HG02884 (cell line): ENCODE measurements around the gene RELB.
"Not testable (repeated sequence)": the region's sequence is repeated elsewhere in the genome, so short reads cannot be mapped to it uniquely, and the experiment has no call there.

ENCODE experiments used
- ATAC-seq: cut with Tn5 transposase; IDR thresholded peaks from one replicate; pipeline ENCODE4 v1.9.1; 2021; ENCODE audit warnings: mild to moderate bottlenecking, moderate library complexity; ENCODE audit not compliant: unreplicated experiment

RELB gene, protein sequence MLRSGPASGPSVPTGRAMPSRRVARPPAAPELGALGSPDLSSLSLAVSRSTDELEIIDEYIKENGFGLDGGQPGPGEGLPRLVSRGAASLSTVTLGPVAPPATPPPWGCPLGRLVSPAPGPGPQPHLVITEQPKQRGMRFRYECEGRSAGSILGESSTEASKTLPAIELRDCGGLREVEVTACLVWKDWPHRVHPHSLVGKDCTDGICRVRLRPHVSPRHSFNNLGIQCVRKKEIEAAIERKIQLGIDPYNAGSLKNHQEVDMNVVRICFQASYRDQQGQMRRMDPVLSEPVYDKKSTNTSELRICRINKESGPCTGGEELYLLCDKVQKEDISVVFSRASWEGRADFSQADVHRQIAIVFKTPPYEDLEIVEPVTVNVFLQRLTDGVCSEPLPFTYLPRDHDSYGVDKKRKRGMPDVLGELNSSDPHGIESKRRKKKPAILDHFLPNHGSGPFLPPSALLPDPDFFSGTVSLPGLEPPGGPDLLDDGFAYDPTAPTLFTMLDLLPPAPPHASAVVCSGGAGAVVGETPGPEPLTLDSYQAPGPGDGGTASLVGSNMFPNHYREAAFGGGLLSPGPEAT

DNA sequence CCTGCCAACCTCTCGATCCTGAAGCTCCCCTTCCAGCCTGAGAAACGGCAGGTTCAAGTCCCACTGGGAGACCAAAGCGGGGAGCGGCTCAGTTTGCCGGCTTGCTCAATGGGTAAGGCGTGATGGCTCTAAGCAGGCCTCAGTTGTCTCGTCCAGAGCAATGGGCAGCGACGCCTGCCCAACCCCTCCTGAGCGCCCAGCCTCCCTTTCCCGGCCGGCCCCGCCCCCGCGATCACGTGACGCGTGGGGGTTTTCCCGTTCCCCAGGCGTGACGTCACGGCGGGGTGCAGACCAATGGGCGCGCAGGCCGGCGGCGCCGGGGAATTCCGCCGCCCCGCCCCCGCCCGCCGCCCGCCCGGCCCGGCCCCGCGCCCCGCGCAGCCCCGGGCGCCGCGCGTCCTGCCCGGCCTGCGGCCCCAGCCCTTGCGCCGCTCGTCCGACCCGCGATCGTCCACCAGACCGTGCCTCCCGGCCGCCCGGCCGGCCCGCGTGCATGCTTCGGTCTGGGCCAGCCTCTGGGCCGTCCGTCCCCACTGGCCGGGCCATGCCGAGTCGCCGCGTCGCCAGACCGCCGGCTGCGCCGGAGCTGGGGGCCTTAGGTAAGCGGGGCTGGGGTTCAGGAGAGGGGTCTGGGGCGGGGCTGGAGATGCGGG is at the start of gene RELB:
RELB (plus strand) TSS at position 378 of the 653 bp plus-strand sequence; CDS start at position 494, 116 bp downstream.
- ATAC-seq, result peak; percentile 49

DNA sequence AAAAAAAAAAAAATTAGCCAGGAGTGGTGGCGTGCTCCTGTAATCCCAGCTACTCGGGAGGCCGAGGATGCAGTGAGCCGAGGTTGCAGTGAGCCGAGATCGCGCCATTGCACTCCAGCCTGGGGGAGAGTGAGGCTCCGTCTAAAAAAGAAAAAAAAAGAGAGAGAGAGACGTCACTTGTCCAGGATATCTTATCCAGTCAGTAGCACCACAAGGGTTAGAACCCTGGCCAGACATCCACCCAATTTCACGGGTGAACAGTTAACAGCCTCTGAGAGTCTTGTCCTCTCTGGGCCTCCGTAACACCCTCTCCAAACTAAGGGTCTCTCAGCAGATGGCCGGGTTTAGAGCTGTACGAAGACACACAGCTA is 47.0 kb upstream of the RELB start:
- ATAC-seq, result no peak

DNA sequence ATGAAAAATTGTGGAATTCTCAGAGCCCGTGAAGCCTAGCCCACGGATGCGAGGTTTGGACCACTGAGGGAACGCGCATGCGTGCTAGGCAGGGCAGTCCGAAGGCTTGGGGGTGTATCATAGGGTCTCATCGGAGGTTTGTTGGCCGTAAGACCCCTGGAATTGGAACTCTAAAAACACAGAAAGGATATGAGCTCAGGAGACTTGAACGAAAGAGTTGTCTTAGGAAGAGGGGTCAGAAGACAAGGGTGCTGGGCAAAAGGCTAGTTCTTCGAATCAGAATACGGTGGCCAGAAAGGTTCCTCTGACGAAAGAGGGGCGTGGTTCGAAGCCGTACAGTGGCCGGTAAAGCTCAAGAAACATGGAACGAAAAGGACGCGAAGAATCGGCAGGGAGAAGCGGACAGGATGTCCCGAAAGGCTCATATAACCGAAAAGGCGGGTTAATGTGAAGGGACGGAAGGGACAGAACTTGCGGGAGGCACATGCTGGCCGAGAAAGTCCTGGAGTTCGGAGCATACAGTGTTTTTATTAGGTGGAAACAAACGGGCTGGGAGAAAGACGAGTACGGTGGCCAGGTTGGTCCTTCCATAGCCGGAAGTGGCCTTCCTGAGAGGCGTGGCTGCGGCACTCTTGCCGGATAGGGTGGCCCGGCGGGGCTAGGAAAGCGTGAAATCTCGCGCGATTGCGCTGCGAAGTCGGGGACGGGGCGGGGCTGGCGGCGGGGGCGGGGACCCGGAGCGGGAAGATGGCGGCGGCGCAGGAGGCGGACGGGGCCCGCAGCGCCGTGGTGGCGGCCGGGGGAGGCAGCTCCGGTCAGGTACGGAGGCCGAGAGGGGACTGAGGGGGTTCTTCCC is 46.4 kb upstream of the RELB start, which contains the start of gene CLPTM1:
CLPTM1 (plus strand) TSS at position 732 of the 856 bp plus-strand sequence; CDS start at position 748, 16 bp downstream.
- ATAC-seq, result peak; percentile 63

DNA sequence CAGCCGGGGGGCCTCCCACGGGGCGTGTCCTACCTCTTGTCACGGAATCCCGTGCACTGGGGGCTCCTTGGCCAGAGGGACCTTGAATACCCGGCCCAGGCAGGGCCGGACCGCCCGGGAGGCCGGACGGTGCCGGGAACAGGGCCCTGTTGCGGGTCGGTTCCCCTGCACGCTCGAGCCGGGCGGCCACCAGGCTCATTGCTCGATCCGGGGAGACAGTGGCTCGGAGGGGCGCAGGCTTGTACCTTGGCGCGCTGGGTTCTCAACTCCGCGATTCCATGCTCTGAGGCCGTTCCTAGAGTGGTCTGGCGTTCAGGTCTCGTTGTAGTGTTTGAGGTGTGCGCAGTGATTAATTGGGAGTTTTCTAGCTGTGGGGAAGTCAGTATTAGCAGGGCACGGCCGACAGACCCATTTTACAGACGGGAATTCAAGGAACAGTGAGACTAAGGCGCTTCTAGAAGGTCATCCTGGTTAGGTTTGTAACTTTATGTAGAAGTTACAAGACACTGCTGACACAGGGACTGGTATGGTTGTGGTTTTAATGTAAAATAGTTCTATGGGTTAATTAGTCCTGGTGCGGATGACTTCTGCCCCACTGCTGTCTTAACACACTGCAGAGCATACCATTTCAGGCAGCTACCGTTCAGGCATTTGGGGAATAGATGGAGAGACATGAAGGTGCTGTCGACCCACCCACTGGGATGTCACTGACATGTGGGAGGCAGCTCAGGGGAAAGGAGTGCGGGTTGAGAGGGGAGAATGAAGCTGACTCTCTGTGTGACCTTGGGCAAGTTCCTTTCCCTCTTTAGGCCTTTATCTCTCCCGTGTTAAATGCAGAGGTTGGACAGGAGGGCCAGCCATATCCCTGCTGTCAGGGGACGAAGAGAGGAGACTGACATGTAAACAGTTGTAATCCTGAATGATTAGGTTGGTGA is 45.5 kb upstream of the RELB start:
- ATAC-seq, result peak; percentile 26

DNA sequence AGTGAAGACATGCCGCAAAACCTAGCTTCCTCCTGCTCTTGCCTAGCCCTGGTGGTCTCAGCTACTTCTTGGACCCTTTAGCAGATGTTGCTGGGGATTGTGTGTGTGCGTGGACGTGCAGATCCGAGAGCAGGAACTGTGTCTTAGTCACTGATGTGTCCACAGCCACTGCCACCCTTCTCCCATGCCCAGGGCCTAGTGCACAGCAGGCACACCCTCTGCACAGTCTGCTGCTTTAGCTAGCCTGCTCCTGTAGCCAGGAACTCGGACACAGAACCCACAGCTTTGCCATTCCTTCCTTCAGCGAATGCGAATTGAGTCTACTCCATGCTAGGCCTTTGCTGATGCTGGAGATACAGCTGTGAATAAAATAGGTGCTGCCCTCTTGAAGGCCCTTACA is 43.7 kb upstream of the RELB start:
- no peak for ATAC-seq

DNA sequence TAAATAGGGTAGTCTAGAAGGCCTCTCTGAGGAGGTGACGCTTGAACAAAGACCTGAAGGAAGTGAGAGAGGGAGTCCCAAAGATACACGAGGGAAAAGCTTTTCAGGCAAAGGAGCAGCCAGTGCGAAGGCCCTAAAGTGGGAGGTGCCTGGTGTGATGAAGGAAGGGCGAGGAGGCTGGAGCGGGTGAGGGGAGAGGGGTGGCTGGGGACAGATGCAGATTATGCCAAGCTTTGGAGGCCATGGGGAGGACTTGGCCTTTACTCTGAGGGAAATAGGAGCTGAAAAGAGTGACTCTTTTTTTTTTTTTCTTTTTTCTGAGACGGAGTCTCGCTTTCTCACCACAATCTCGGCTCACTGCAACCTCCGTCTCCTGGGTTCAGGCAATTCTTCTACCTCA is 43.2 kb upstream of the RELB start:
- ATAC-seq, result no peak

DNA sequence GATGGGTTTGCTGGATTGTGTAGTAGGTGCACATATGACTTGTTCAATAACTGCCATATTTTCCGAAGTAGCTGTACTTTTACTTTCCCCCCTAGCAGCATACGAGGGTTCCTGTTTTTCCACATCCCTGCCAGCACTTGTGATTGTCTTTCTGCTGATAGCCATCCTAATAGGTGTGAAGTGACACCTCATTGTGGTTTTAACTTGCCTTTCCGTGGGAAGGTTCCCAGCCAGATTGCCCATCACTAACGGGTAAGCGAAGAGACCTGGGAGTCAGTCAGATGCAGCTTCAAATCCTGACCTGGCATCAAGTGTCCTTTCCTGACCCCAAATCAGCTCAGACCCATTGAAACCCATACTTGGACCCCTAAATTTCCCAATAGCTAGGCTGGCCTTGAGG is 41.6 kb upstream of the RELB start:
- no peak for ATAC-seq

DNA sequence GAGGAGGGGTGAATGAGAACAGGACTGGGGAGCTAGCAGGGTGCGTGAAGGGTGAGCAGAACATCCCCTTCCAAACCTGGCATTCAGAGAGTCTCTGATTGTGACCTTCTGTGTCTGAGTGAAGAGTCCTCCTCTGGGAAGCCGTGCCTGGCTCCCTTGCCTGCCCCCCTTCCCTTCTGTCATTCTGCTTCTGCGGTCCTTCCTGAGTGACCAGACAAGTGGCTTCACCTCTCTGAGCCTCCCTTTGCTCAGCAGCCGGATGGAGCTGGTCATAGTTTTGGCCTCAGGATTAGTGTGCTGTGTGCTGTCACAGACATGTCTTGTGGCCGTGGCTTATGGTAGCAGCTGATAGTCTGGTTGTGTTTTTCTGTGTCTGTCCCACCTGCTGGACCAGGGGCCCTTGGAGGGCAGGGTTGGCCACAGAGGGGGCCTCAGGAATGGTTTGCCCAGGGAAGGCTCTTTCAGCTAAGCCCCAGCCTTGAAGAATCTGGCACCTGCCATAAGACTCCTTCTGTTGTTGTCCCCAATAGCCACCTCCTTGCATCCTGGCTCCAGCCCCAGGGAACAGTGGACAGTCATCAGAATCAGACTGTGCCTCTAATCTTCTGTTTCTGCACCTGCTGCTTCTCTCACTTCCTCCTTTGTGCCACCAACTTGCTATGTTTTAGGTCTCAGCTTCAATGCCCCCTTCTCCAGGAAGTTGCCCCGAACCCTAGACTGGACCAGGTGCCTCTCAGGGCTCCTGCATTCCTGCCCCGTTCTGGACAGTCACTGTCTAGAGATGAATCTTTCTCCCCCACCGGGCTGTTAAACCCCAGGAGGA is 40.1 kb upstream of the RELB start:
- ATAC-seq, result no peak

DNA sequence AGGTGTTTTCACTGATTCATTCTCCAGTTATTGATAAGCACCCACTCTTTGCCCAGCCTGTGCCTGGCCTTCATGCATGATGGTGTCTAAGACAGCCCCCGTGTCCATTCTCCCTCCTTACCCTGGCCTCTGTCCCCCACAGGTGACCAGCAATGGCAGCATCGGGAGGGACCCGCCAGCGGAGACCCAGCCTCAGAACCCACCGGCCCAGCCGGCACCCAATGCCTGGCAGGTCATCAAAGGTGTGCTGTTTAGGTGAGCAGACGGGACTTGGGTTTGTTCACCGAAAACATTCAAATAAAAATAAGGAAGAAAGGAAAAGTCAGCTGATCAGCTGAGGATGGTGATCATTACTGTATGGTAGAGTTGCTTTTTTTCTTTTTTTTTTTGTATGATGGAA is 39.4 kb upstream of the RELB start:
- ATAC-seq, result no peak

DNA sequence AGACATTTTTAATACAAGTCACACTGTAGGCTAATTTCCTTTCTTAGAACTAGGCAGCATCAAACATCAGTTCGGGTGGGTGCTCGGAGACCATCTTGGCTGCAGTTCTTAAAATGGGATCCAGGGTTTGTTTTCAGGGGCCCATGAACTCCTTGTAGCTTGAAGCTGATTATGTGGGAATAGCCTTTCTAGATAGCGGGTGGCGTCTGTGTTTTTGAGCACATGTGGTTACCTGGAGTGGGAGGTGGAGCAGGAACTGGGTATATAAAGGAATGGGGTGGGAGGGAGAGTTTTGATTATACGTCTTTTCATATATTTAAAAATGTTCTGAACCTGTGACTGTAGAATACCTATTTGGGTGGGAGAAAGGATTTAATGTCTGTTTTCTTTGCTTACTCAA is 33.1 kb upstream of the RELB start:
- ATAC-seq, result no peak

DNA sequence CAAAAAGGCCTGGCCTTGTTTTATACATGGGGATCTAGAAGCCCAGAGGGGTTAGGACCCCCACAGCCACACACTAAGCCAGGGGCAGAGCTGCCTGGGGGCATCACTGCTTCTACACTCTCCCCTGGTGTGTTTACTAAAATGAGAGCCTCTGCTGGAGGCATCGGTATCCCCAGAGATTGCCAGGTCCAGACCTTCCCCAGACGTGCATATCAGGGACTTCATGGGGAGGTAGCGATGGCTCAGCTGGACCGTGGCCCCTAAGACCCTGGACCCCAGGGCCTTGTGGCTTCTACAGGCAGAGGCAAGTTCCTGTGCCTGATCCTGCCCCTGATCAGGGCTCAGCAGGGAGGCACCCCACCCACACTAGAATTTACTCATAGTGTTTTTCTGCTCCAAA is 32.6 kb upstream of the RELB start:
- no peak for ATAC-seq

DNA sequence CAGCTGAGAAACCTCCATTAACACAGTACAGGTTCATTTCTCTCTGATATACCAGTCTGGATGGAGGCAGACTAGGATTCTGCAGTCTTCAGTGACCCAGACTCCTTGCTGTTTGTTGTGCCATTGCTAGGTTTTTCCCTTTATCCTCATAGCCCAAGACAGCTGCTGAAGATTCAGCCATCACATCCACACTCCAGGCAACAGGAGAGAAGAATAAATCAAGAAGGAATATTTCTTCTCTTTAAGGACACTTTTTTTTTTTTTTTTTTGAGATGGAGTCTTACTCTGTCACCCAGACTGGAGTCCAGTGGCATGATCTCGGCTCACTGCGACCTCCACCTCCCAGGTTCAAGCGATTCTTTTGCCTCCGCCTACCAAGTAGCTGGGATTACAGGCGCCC is 31.8 kb upstream of the RELB start:
- no peak for ATAC-seq

DNA sequence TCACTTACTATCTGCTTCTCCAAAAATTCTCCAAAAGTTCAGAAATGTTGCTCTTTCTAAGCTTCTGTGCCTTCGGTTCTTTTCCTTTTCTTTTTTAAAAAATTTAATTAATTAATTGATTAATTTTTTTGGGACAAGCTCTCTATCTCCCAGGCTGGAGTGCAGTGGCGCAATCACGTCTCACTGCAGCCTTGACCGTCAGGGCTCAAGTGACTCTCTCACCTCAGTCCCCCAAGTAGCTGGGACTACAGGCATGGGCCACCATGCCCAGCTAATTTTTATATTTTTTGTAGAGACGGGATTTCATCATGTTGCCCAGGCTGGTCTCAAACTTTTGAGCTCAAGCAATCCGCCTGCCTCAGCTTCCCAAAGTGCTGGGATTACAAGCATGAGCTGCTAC is 29.8 kb upstream of the RELB start:
- ATAC-seq, result not testable (repeated sequence)

DNA sequence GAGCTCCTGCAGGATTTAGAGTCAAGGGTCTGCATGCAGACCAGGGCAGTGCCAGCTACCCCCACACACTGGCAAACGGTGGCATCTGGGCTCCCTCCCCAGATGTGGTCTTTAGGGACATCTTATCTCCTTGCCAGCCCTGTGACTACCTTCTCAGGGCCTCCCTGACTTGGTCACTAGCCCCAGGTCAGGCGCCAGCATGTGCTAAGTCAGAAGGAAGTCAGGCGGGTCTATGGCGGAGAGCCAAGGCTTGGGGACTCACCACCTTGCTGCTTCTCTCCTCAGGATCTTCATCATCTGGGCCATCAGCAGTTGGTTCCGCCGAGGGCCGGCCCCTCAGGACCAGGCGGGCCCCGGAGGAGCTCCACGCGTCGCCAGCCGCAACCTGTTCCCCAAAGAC is 28.5 kb upstream of the RELB start:
- ATAC-seq, result no peak

DNA sequence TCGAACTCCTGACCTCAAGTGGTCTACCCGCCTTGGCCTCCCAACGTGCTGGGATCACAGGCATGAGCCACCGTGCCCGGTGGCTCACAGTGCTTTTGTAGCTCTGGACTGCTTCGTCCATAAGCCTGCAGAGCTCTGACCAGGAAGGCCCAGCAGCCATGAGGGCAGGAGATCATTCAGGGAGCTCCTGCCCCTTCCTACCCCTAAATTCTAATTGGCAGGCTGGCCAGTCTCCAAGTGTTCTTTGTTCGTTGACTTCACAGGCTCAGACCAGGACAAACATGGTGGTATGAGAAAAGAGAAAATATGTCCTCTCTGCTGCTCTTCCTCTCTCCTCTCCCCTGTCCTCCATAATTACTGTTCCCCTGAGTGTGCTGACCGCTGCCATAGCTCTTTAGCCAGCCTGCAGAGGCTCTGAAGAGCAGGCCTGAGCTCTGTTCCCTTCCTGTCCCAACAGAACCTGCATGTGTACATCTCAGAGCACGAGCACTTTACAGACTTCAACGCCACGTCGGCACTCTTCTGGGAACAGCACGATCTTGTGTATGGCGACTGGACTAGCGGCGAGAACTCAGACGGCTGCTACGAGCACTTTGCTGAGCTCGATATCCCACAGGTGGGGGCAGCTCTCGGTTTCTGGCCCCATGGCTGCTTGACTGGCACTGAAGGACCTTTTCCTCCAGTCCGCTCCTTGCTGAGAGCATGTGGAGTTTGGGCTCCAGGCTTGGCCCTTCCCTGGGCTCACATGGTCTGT is 27.1 kb upstream of the RELB start:
- ATAC-seq, result no peak

DNA sequence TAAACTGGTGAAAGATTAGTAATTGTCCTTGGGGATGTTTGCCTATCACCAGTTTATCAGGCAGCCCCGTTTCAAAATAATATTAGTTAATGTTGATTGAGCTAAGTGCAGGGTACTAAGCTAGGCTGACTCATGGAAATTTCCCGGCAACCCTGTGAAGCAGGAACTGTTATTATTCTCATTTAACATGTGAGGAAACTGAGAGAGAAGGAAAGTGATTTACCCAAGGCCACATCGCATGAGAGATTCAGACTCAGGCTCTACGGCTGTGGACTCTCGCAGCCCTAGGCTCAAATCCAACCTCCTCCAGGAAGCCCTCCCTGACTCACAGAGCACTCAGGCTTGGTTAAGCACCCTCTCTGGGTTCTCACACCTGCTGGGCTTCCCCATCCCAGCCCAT is 26.4 kb upstream of the RELB start:
- no peak for ATAC-seq

DNA sequence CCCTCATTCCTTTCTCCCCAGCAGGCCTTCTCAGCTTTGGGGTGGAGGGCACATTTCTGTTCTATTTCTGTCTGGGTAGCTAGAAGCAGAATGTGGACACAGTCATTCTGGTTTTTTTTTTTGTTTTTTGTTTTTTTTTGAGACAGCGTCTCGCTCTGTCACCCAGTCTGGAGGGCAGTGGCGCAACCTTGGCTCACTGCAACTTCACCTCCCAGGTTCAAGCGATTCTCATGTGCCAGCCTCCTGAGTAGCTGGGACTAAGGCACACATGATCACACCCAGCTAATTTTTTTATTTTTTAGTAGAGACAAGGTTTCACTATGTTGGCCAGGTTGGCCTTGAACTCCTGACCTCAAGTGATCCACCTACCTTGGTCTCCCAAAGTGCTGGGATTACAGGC is 25.8 kb upstream of the RELB start:
- ATAC-seq, result no peak

DNA sequence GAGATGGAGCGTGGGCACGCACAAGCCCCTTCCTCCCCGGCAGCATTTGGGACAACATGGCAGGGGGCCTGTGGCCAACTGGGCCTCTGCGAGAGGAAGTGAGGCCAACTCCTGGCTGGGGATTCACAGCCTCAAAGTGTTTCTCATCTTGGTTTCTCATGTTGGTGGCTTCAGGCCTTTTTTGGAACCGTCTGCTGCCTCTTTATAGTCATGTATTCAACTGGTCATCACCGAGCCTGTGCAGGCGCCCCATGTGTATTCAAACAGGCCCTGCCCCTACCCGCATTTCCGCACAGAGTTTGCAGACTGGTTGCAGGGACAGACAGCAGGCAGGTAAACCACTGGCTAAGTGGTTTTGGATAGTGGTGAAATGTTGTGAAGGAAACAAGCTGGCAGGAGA is 17.3 kb upstream of the RELB start:
- no peak for ATAC-seq

DNA sequence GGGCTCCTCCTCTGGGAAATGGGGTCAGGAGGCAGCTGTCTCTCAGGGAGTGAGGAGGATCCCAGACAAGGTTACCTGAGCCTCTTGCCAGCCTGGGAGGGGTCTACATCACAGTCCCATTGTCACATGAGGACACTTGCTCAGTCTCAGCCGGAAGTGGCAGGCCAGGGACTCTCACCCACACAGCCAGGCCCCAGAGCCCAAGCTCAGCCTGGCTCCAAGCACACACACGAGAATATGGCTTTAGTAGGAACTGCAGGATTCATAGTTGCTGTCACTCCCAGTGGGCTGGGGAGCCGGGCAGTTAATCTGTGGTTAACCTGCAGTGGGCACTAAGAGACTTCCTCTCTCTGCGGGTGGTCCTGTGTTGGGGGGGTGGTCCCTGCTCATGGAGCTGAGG is 15.8 kb upstream of the RELB start:
- ATAC-seq, result no peak
